Tibial nerve (tissue), 4 donors: ENCODE data around the gene SIGLEC15. TPM values are rescaled to one million over a fixed set of nuclear protein-coding genes. Genes with fewer than 3 reads are reported as not detected.

Experiments
- DNase-seq, 2 donors: peaks; one replicate each; pipeline ENCODE4 v3.0.0-alpha.2; 2019; ENCODE audit warnings: low spot score in 2 of 2
- H3K27ac ChIP-seq, 4 donors: fragments of 200-600 bp; sonication (generic) in 3 of 4; one replicate each; pipeline ENCODE4 v1.5.1; 2017 to 2019; ENCODE audit warnings: mild to moderate bottlenecking in 1 of 4
- H3K27me3 ChIP-seq, 2 donors: fragments of 200-600 bp; sonication (generic) in 1 of 2; one replicate each; pipeline versions ENCODE4 v1.5.1 to v1.6.0; 2017 to 2019
- H3K36me3 ChIP-seq, 3 donors: fragments of 200-600 bp; sonication (generic); one replicate each; pipeline ENCODE4 v1.5.1; 2018 to 2019
- H3K4me1 ChIP-seq, 4 donors: fragments of 200-600 bp; sonication (generic) in 3 of 4; one replicate each; pipeline ENCODE4 v1.5.1; 2017 to 2019
- H3K4me3 ChIP-seq, 4 donors: fragments of 200-600 bp; sonication (generic) in 3 of 4; one replicate each; pipeline ENCODE4 v1.5.1; 2017 to 2019; ENCODE audit warnings: mild to moderate bottlenecking in 1 of 4, moderate library complexity in 1 of 4
- H3K9me3 ChIP-seq, 4 donors: fragments of 200-600 bp; sonication (generic) in 3 of 4; one replicate each; pipeline ENCODE4 v1.5.1; 2017 to 2019
- CTCF ChIP-seq, 5 experiments: fragments of 200-600 bp in 3 of 5; fragments of 450-650 bp in 2 of 5; sonication (generic) in 3 of 5; IDR thresholded peaks; one replicate each; pipeline ENCODE4 v1.5.1; 2016 to 2019; ENCODE audit warnings: antibody characterized with exemption in 5 of 5, mild to moderate bottlenecking in 3 of 5, moderate library complexity in 2 of 5
- EP300 ChIP-seq, 2 donors: sonication (generic); formaldehyde crosslinking; IDR thresholded peaks; one replicate each; pipeline ENCODE4 v1.6.1; 2017; ENCODE audit warnings: antibody characterized with exemption in 2 of 2, mild to moderate bottlenecking in 1 of 2
- POLR2A ChIP-seq, 2 donors: fragments of 450-650 bp; IDR thresholded peaks; one replicate each; pipeline ENCODE4 v1.6.1; 2017; ENCODE audit warnings: antibody characterized with exemption in 2 of 2, mild to moderate bottlenecking in 2 of 2, moderate library complexity in 2 of 2
- WGBS, 2 donors: methylation state at CpG; one replicate each; pipeline ENCODE4 v1.1.5; 2018; 5-methylcytosine and 5-hydroxymethylcytosine counted together
- total RNA-seq, 4 donors: library from RNA; depleted of rRNA; stranded (reverse); fragments of >200 nt; gene quantifications; one replicate each; pipeline ENCODE4 v1.1.0, GENCODE V29; 2016

Gene SIGLEC15
- total RNA-seq, 4 donors from 2014 or later = 4.7 TPM; not detected in 3

- Histone ChIP-seq H3K4me1 (peaks cover 0 to 5% (median 0%) of the 10 kb centered on the region in 4 donors), H3K27me3 (no peaks in the 10 kb centered on the region), H3K4me3 (no peak overlapping the region), H3K9me3 (no peaks in the 10 kb centered on the region), H3K36me3 (no peaks in the 10 kb centered on the region), H3K27ac (no peak overlapping the region)
- no peak for TF ChIP-seq CTCF (IDR thresholded peaks at IDR 0.05)
- TF ChIP-seq POLR2A (IDR thresholded peaks at IDR 0.05) = no peak
- 67 to 71% methylated on average over 9 of the region's 9 CpGs for WGBS, 2 donors
- DNase-seq = no peak
Measured at GRCh38 chr18:45783097-45784075, 42.1 kb upstream of the SIGLEC15 start.

GRCh38 chr18:45785134-45785533 lies 40.3 kb upstream of the SIGLEC15 start:
- Histone ChIP-seq H3K9me3 (no peaks in the 10 kb centered on the region), H3K4me1 (peaks cover 0 to 5% (median 0%) of the 10 kb centered on the region in 4 donors), H3K4me3 (no peak overlapping the region), H3K36me3 (no peaks in the 10 kb centered on the region), H3K27ac (no peak overlapping the region), H3K27me3 (no peaks in the 10 kb centered on the region)
- TF ChIP-seq POLR2A (IDR thresholded peaks at IDR 0.05) (no peak), EP300 (IDR thresholded peaks at IDR 0.05) (no peak), CTCF (IDR thresholded peaks at IDR 0.05) (no peak)
- WGBS, 2 donors = 63% methylated on average over 4 of the region's 4 CpGs
- DNase-seq = no peak

- no peak overlapping the region for H3K27ac ChIP-seq
- H3K4me1 ChIP-seq = peaks cover 0 to 5% (median 0%) of the 10 kb centered on the region in 4 donors
- no peak for DNase-seq
- peaks cover 0 to 4% (median 0%) of the 10 kb centered on the region in 4 donors for H3K9me3 ChIP-seq
- TF ChIP-seq CTCF (IDR thresholded peaks at IDR 0.05) (no peak), EP300 (IDR thresholded peaks at IDR 0.05) (no peak), POLR2A (IDR thresholded peaks at IDR 0.05) (no peak)
- H3K27me3 ChIP-seq = no peaks in the 10 kb centered on the region
- 89 to 94% methylated on average over 3 of the region's 3 CpGs for WGBS, 2 donors
- no peaks in the 10 kb centered on the region for H3K36me3 ChIP-seq
- no peak overlapping the region for H3K4me3 ChIP-seq
Measured at GRCh38 chr18:45786941-45787340, 38.5 kb upstream of the SIGLEC15 start.

- DNase-seq = no peak
- peaks cover 0 to 5% (median 0%) of the 10 kb centered on the region in 4 donors for H3K4me1 ChIP-seq
- 100% methylated on average over 1 of the region's 1 CpG for WGBS, 2 donors
- no peak overlapping the region for H3K4me3 ChIP-seq
- H3K9me3 ChIP-seq = peaks cover 0 to 4% (median 0%) of the 10 kb centered on the region in 4 donors
- H3K27ac ChIP-seq = no peak overlapping the region
- no peaks in the 10 kb centered on the region for H3K27me3 ChIP-seq
- H3K36me3 ChIP-seq = no peaks in the 10 kb centered on the region
- TF ChIP-seq CTCF (IDR thresholded peaks at IDR 0.05) (no peak), POLR2A (IDR thresholded peaks at IDR 0.05) (no peak), EP300 (IDR thresholded peaks at IDR 0.05) (no peak)
Measured at GRCh38 chr18:45787346-45787745, 38.1 kb upstream of the SIGLEC15 start.

- WGBS, 2 donors = 87 to 93% methylated on average over 3 of the region's 3 CpGs
- H3K27me3 ChIP-seq = no peaks in the 10 kb centered on the region
- no peak for DNase-seq
- H3K27ac ChIP-seq = no peak overlapping the region
- no peak overlapping the region for H3K4me3 ChIP-seq
- peaks cover 0 to 1% (median 0%) of the 10 kb centered on the region in 4 donors for H3K4me1 ChIP-seq
- peaks cover 0 to 13% (median 0%) of the 10 kb centered on the region in 4 donors for H3K9me3 ChIP-seq
- TF ChIP-seq CTCF (IDR thresholded peaks at IDR 0.05) = no peak
- TF ChIP-seq POLR2A (IDR thresholded peaks at IDR 0.05) = no peak
- no peak for TF ChIP-seq EP300 (IDR thresholded peaks at IDR 0.05)
- H3K36me3 ChIP-seq = no peaks in the 10 kb centered on the region
Measured at GRCh38 chr18:45788861-45789260, 36.6 kb upstream of the SIGLEC15 start.
